K562 (cell line): ENCODE data around the gene OVCA2. TPM values are rescaled to one million over a fixed set of nuclear protein-coding genes. Genes with fewer than 3 reads are reported as not detected.

Source experiments
- ATAC-seq: fragments of 200-7000 bp; cut with Tn5 transposase; 3 replicates; pipeline ENCODE4 v1.9.1; 2020; ENCODE audit warnings: moderate library complexity
- BruUV-seq: library from RNA; stranded (reverse); fragments of 400-500 nt; replicated peaks from 2 replicates; lab custom pipeline; 2021; lab: Mats Ljungman, UMichigan
- CTCF ChIA-PET: fragments of 300-600 bp; formaldehyde crosslinking; extraction: SDS; loops from one replicate; lab custom pipeline; 2021; ENCODE audit warnings: low intra/inter-chr PET ratio; lab: Yijun Ruan, JAX
- POLR2A ChIA-PET: fragments of 300-600, 350-650 bp; sonication (Branson Sonifier 250); formaldehyde crosslinking; extraction: SDS; loops from one replicate; lab custom pipeline; 2021; ENCODE audit warnings: antibody characterized with exemption, inconsistent platforms; lab: Yijun Ruan, JAX
- DNase-seq, 4 experiments: peaks; one replicate each; pipeline versions ENCODE4 v3.0.0 to v3.0.0-alpha.2; 2011 to 2018; ENCODE audit warnings: low spot score in 3 of 4, mixed read lengths in 3 of 4; ENCODE audit errors: extremely low read depth in 1 of 4
- FAIRE-seq: peaks from 2 replicates; lab custom pipeline; 2011; peaks lifted over from hg19 to GRCh38; lab: Jason Lieb, UNC
- H2AFZ ChIP-seq: 2 replicates; pipeline ENCODE4 v1.6.0; 2011; ENCODE audit warnings: low read depth, low read length, control low read depth, inconsistent platforms
- H3K27ac ChIP-seq: fragments of 200-600 bp; 3 replicates; pipeline ENCODE4 v1.8.0; 2011; ENCODE audit warnings: low read depth, mild to moderate bottlenecking, control low read depth, inconsistent platforms, low read length, moderate library complexity, mixed read lengths; ENCODE audit errors: extremely low read depth
- H3K27me3 ChIP-seq, 2 experiments: fragments of 300-600 bp in 1 of 2; 2 replicates in 1 of 2; 3 replicates in 1 of 2; pipeline versions ENCODE4 v1.6.0 to v1.8.0; 2011; ENCODE audit warnings: inconsistent platforms in 2 of 2, low read length in 2 of 2, mild to moderate bottlenecking in 1 of 2, mixed read lengths in 1 of 2, moderate library complexity in 1 of 2; ENCODE audit not compliant: control insufficient read depth in 2 of 2, insufficient read depth in 2 of 2
- H3K36me3 ChIP-seq: fragments of 300-600 bp; 3 replicates; pipeline ENCODE4 v1.8.0; 2011; ENCODE audit warnings: mild to moderate bottlenecking, low read length, inconsistent platforms; ENCODE audit not compliant: control insufficient read depth, insufficient read depth
- H3K4me1 ChIP-seq, 2 experiments: fragments of 200-600 bp in 1 of 2; replicated peaks in 1 of 2; 2 replicates in 1 of 2; 3 replicates in 1 of 2; pipeline versions ENCODE4 v1.5.1 to v1.8.0; 2011; ENCODE audit warnings: inconsistent platforms in 2 of 2, low read length in 2 of 2, mild to moderate bottlenecking in 1 of 2, mixed read lengths in 1 of 2, moderate library complexity in 1 of 2; ENCODE audit not compliant: control insufficient read depth in 2 of 2, insufficient read depth in 2 of 2
- H3K4me2 ChIP-seq: 2 replicates; pipeline ENCODE4 v1.6.1; 2011; ENCODE audit warnings: low read length, control low read depth, inconsistent platforms, mixed read lengths; ENCODE audit not compliant: insufficient read depth
- H3K4me3 ChIP-seq: fragments of 200-600 bp; sonication (generic), shearing (Covaris generic); 2 replicates; pipeline ENCODE4 v1.5.1; 2016; ENCODE audit warnings: control low read depth, inconsistent platforms
- H3K79me2 ChIP-seq: fragments of 200-600 bp; 3 replicates; pipeline ENCODE4 v1.8.0; 2011; ENCODE audit warnings: low read length, inconsistent platforms; ENCODE audit not compliant: control insufficient read depth, insufficient read depth
- H3K9ac ChIP-seq, 2 experiments: 2 replicates each; pipeline versions ENCODE4 v1.6.0 to v1.6.1; 2011; ENCODE audit warnings: low read depth in 2 of 2, low read length in 2 of 2, control low read depth in 1 of 2, inconsistent platforms in 1 of 2, mild to moderate bottlenecking in 1 of 2, mixed read lengths in 1 of 2; ENCODE audit not compliant: insufficient read depth in 1 of 2
- H3K9me1 ChIP-seq: one replicate; pipeline ENCODE4 v1.6.0; 2011; ENCODE audit warnings: inconsistent platforms, mild to moderate bottlenecking, low read length, moderate library complexity; ENCODE audit not compliant: control insufficient read depth, insufficient read depth
- H3K9me3 ChIP-seq: replicated peaks from 2 replicates; pipeline ENCODE4 v1.5.1; 2011; ENCODE audit warnings: low read depth, low read length, inconsistent platforms; ENCODE audit not compliant: control insufficient read depth, insufficient read depth
- H4K20me1 ChIP-seq: replicated peaks from 2 replicates; pipeline ENCODE4 v1.6.1; 2011; ENCODE audit warnings: low read length, inconsistent platforms, mixed read lengths; ENCODE audit not compliant: control insufficient read depth, insufficient read depth
- EHMT2 ChIP-seq: fragments of 450-650 bp; IDR thresholded peaks from 2 replicates; pipeline ENCODE4 v1.6.1; 2018; ENCODE audit warnings: antibody characterized with exemption
- GABPB1 ChIP-seq: sonication (generic); formaldehyde crosslinking; IDR thresholded peaks from 2 replicates; pipeline ENCODE4 v1.8.0; 2022; ENCODE audit warnings: mild to moderate bottlenecking, missing genetic modification reagents
- NFXL1 ChIP-seq: fragments of 450-650 bp; formaldehyde crosslinking; IDR thresholded peaks from 2 replicates; pipeline ENCODE4 v1.4.0; 2021; ENCODE audit warnings: mild to moderate bottlenecking
- ZFX ChIP-seq: sonication (generic); formaldehyde crosslinking; IDR thresholded peaks from 2 replicates; pipeline ENCODE4 v1.8.0; 2022; ENCODE audit warnings: mild to moderate bottlenecking, missing genetic modification reagents, moderate library complexity
- ZNF146 ChIP-seq: IDR thresholded peaks from one replicate; pipeline ENCODE4 v1.6.1; 2018; ENCODE audit warnings: missing compliant biosample characterization; ENCODE audit not compliant: unreplicated experiment
- ZZZ3 ChIP-seq: fragments of 450-650 bp; IDR thresholded peaks from 2 replicates; pipeline ENCODE4 v1.6.1; 2016; ENCODE audit warnings: antibody characterized with exemption, mild to moderate bottlenecking, moderate library complexity
- WGBS: fragments of 100-300 bp; shearing (Covaris generic); methylation state at CpG from one replicate; pipeline ENCODE4 v1.1.6; 2016; ENCODE audit warnings: low coverage, mixed read lengths; ENCODE audit not compliant: insufficient coverage; ENCODE audit errors: missing lambda C conversion rate; 5-methylcytosine and 5-hydroxymethylcytosine counted together
- in situ Hi-C: fragments of 300-500 bp; cut with MboI; formaldehyde crosslinking; loops from 4 replicates; pipeline ENCODE4 v1.15.0; 2018; ENCODE audit warnings: inconsistent platforms, mixed read lengths
- intact Hi-C: fragments of 100-400 bp; cut with micrococcal nuclease; formaldehyde crosslinking; loops from 2 replicates; pipeline ENCODE4 v1.14.2; 2022
- polyA plus RNA-seq, 8 experiments: library from polyadenylated mRNA; depleted of rRNA in 4 of 8; stranded (reverse) in 5 of 8; unstranded in 3 of 8; fragments of >200 nt; fragmentation: Nextera tagmentation in 2 of 8; fragmentation: Illumina TruSeq in 1 of 8; extraction: Ambion mirVana in 2 of 8; extraction: Trizol in 1 of 8; gene quantifications; 2 replicates each; pipeline versions ENCODE4 v1.2.1 to v1.2.3, GENCODE V29; 2011 to 2014; ENCODE audit warnings: inconsistent platforms in 1 of 8, missing spikeins in 1 of 8
- total RNA-seq, 7 experiments: library from RNA; depleted of rRNA in 6 of 7; stranded (reverse); fragments of >200 nt in 6 of 7; fragmentation: Illumina TruSeq in 2 of 7; extraction: Trizol in 2 of 7; gene quantifications; 2 replicates each; pipeline versions ENCODE4 v1.2.1 to v1.2.3, GENCODE V29; 2011 to 2021; ENCODE audit warnings: low replicate concordance in 1 of 7
- TF ChIP-seq, protein P1 (sequence below): sonication (generic); formaldehyde crosslinking; IDR thresholded peaks from 2 replicates; pipeline ENCODE4 v1.9.0; 2022; ENCODE audit warnings: mild to moderate bottlenecking, missing genetic modification reagents
- TF ChIP-seq, protein P2 (sequence below), 2 experiments: fragments of 450-650 bp; IDR thresholded peaks; 2 replicates each; pipeline ENCODE4 v1.6.1; 2016; ENCODE audit warnings: mild to moderate bottlenecking in 2 of 2, borderline replicate concordance in 1 of 2, low read depth in 1 of 2, moderate library complexity in 1 of 2
- TF ChIP-seq, protein P3 (sequence below): sonication (generic); formaldehyde crosslinking; IDR thresholded peaks from 2 replicates; pipeline ENCODE4 v1.8.1; 2023; ENCODE audit warnings: mild to moderate bottlenecking, missing genetic modification reagents

Gene OVCA2
- total and polyA plus RNA-seq, 9 of the 15 experiments (the other 6 are each of a cell fraction or from before 2014, with no cell fraction given) = 3.0 to 23.7 (median 14.1) TPM

DNA sequence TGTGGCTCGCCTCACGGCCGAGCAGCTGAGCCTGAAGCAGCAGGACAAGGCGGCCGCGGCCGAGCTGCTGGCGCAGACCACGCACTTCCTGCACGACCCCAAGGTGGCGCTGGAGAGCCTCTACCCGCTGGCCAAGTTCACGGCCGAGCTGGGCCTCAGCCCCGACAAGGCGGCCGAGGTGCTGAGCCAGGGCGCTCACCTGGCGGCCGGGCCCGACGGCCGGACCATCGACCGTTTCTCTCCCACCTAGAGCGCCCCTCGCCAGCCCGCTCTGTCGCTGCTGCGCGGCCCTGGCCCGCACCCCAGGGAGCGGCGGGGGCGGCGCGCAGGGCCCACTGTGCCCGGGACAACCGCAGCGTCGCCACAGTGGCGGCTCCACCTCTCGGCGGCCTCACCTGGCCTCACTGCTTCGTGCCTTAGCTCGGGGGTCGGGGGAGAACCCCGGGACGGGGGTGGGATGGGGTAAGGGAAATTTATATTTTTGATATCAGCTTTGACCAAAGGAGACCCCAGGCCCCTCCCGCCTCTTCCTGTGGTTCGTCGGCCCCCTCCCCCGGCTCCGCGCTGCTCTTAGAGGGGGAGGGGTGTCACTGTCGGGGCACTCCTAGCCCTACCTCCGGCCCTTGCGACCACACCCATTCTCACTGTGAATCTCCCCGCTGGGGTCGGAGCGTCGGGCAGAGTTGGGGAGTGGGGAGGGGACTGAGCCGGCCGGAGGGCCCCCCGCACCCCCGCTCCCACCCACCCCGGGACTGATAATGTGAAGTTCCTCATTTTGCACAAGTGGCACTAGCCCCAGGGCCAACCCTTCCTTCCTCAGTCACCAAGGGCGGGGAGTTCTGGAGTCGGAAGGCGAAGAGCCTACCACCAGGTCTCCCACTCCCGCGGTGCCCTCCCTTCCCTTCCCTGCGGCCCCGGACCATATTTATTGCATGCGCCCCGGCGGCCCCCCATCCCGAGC lies 17.0 kb downstream of the OVCA2 start:
- H3K4me3 ChIP-seq = no peak overlapping the region
- 95% methylated on average over 7 of the region's 78 CpGs for WGBS
- no peak overlapping the region for H3K27ac ChIP-seq
- in situ Hi-C loops = no loop called here
- no peak overlapping the region for H2AFZ ChIP-seq
- POLR2A ChIA-PET = interaction anchor here (0.6 to 0.7 kb wide), 2 partner anchors 26 to 96 kb away, joined by 3 read pairs; no protein-coding TSS in a partner anchor
- H3K9me3 ChIP-seq = no peaks in the 10 kb centered on the region
- no peaks in the 10 kb centered on the region for H4K20me1 ChIP-seq
- no peak for ATAC-seq
- H3K9ac ChIP-seq = no peak overlapping the region
- intact Hi-C loops = loop anchor here (10.0 kb wide), 1 partner anchor 116 kb away; no protein-coding TSS in a partner anchor
- H3K4me2 ChIP-seq = no peak overlapping the region
- H3K27me3 ChIP-seq = no peaks in the 10 kb centered on the region
- H3K36me3 ChIP-seq = no peaks in the 10 kb centered on the region; the same call in 2 of the 3 replicates
- DNase-seq = no peak
- no peaks in the 10 kb centered on the region for H3K79me2 ChIP-seq
- H3K9me1 ChIP-seq = no peaks in the 10 kb centered on the region
- H3K4me1 ChIP-seq = peaks cover 0 to 47% of the 10 kb centered on the region in 2 experiments; a peak in 2 of 5 replicates
- no peak for FAIRE-seq
- CTCF ChIA-PET = no interaction called here
- no TSS peak for BruUV-seq
- TF ChIP-seq, protein P1, sequence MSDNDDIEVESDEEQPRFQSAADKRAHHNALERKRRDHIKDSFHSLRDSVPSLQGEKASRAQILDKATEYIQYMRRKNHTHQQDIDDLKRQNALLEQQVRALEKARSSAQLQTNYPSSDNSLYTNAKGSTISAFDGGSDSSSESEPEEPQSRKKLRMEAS (CRISPR knock-in tag) = no peak
- TF ChIP-seq ZFX (CRISPR knock-in tag) (peak; percentile 65), ZZZ3 (no peak), GABPB1 (CRISPR knock-in tag) (peak; percentile 32; the same call in 1 of the 2 replicates), NFXL1 (no peak), EHMT2 (no peak), ZNF146 (CRISPR knock-in tag) (no peak)
- TF ChIP-seq, protein P2, sequence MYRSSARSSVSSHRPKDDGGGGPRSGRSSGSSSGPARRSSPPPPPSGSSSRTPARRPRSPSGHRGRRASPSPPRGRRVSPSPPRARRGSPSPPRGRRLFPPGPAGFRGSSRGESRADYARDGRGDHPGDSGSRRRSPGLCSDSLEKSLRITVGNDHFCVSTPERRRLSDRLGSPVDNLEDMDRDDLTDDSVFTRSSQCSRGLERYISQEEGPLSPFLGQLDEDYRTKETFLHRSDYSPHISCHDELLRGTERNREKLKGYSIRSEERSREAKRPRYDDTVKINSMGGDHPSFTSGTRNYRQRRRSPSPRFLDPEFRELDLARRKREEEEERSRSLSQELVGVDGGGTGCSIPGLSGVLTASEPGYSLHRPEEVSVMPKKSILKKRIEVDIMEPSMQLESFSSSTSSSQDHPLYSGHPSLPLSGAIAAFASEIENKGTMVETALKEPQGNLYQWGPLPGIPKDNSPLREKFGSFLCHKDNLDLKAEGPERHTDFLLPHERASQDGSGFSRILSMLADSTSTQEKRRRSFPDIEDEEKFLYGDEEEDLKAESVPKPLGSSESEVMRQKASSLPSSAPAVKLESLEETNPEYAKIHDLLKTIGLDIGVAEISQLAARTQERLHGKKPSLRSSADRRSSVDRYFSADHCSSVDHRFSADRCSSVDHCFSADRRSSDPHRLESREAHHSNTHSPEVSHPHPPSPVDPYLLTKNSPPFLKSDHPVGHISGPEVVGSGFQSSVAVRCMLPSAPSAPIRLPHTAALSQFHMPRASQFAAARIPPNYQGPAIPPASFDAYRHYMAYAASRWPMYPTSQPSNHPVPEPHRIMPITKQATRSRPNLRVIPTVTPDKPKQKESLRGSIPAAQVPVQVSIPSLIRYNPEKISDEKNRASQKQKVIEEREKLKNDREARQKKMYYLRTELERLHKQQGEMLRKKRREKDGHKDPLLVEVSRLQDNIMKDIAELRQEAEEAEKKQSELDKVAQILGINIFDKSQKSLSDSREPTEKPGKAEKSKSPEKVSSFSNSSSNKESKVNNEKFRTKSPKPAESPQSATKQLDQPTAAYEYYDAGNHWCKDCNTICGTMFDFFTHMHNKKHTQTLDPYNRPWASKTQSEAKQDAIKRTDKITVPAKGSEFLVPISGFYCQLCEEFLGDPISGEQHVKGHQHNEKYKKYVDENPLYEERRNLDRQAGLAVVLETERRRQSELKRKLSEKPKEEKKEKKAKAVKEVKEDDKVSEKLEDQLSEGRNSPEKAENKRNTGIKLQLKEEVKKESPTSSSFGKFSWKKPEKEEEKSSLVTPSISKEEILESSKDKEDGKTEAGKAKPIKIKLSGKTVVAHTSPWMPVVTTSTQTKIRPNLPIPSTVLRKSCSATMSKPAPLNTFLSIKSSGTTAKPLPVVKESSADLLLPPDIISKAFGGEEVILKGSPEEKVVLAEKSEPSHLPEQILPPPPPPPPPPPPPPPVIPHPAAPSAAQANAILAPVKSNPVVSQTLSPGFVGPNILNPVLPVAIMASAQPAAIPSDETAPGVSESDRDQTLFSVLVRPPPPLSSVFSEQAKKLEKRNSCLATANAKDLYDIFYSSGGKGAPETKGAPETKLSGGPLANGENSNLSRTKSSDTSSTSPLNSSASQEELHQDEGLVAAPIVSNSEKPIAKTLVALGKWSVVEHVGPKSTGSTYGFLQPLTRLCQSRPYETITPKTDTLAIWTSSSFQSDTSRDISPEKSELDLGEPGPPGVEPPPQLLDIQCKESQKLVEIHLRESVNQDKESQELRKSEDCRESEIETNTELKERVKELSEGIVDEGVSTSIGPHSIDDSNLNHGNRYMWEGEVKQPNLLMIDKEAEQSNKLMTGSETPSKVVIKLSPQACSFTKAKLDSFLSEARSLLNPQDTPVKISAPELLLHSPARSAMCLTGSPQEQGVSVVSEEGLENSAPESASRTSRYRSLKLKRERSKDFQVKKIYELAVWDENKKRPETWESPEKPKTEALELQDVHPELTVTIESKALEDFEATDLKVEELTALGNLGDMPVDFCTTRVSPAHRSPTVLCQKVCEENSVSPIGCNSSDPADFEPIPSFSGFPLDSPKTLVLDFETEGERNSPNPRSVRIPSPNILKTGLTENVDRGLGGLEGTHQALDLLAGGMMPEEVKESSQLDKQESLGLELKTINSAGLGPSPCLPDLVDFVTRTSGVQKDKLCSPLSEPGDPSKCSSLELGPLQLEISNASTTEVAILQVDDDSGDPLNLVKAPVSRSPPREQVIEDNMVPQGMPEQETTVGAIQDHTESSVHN (IDR thresholded peaks at IDR 0.05; ENCODE audit: borderline replicate concordance in 1 of 2, low read depth in 1 of 2) = no peak
- TF ChIP-seq, protein P3, sequence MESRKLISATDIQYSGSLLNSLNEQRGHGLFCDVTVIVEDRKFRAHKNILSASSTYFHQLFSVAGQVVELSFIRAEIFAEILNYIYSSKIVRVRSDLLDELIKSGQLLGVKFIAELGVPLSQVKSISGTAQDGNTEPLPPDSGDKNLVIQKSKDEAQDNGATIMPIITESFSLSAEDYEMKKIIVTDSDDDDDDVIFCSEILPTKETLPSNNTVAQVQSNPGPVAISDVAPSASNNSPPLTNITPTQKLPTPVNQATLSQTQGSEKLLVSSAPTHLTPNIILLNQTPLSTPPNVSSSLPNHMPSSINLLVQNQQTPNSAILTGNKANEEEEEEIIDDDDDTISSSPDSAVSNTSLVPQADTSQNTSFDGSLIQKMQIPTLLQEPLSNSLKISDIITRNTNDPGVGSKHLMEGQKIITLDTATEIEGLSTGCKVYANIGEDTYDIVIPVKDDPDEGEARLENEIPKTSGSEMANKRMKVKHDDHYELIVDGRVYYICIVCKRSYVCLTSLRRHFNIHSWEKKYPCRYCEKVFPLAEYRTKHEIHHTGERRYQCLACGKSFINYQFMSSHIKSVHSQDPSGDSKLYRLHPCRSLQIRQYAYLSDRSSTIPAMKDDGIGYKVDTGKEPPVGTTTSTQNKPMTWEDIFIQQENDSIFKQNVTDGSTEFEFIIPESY (CRISPR knock-in tag) = peak; percentile 100
